Fibroblast of villous mesenchyme (primary cell): ENCODE measurements around the gene SFT2D2. TPM values are rescaled to one million over a fixed set of nuclear protein-coding genes. Genes with fewer than 3 reads are reported as not detected.

Source experiments
- DNase-seq: peaks from one replicate; pipeline ENCODE4 v3.0.0-alpha.2; 2010; ENCODE audit warnings: low read depth
- H3K4me3 ChIP-seq: 2 replicates; pipeline ENCODE4 v1.5.1; 2011; ENCODE audit warnings: low read depth, mild to moderate bottlenecking, low read length
- total RNA-seq: library from RNA; depleted of rRNA; stranded (reverse); fragments of >200 nt; gene quantifications from 2 replicates; pipeline ENCODE4 v1.2.3, GENCODE V29; 2012
- TF ChIP-seq, protein P1 (sequence below): IDR thresholded peaks from 2 replicates; pipeline ENCODE4 v1.5.1; 2012; ENCODE audit warnings: low read depth, mild to moderate bottlenecking, low read length; ENCODE audit not compliant: insufficient read depth

Gene SFT2D2
- total RNA-seq, 1 donor: 47.1 TPM

DNA sequence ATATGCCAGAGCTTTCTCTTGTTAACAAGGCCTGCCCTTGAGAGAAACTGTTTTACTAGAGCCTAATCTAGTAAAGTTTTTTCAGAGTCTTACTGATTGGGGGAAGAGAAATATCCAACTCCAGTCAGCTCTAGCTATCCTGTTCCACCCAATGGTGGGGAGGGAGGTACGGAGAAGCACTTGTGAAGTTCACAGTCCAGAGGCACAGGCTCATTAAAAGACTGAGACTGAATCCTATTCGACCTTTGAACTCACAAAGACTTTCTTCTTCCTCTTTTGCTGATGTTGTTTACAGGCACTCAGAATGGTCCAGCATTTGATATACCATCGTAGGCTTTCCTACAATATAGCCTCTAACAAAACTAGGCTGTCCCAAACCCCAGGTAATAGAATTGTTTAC, 15.5 kb upstream of the SFT2D2 start:
- TF ChIP-seq, protein P1, sequence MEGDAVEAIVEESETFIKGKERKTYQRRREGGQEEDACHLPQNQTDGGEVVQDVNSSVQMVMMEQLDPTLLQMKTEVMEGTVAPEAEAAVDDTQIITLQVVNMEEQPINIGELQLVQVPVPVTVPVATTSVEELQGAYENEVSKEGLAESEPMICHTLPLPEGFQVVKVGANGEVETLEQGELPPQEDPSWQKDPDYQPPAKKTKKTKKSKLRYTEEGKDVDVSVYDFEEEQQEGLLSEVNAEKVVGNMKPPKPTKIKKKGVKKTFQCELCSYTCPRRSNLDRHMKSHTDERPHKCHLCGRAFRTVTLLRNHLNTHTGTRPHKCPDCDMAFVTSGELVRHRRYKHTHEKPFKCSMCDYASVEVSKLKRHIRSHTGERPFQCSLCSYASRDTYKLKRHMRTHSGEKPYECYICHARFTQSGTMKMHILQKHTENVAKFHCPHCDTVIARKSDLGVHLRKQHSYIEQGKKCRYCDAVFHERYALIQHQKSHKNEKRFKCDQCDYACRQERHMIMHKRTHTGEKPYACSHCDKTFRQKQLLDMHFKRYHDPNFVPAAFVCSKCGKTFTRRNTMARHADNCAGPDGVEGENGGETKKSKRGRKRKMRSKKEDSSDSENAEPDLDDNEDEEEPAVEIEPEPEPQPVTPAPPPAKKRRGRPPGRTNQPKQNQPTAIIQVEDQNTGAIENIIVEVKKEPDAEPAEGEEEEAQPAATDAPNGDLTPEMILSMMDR: no peak
- no peak overlapping the region for H3K4me3 ChIP-seq
- DNase-seq: no peak

DNA sequence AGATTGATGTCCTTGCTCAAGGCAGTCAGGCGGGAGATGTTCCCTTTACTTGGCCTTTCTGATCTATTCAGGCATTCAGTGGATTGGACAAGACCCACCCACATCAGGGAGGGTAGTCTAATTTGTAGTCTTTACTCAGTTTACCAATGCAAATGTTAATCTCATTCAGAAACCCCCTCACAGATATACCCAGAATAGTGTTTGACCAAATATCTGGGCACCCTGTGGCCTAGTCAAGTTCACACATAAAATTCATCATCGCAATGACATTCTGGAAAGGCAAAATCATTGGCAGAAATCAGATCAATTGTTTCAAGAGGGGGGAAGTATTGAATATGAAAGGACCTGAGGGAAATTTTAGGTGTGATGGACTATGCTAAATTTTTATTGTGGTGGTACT, 12.5 kb upstream of the SFT2D2 start:
- TF ChIP-seq, protein P1: no peak
- no peak overlapping the region for H3K4me3 ChIP-seq
- DNase-seq: no peak

DNA sequence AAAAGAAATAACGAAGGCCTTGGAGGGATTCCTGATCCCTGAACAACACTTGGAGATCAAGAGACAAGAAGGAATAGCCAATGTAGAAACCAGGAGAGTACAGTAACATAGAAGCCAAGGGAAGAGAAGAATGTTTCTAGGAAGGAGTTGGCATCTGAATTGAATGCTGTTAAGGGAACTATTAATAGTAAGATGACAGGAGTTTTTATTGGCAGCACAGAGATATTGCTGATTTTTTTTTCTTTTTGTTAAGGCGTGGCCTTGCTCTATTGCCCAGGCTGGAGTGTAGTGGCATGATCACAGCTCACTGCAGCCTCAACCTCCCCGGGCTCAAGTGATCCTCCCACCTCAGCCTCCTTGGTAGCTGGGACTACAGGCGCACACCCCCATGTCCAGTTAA, 9.6 kb upstream of the SFT2D2 start:
- DNase-seq: no peak
- TF ChIP-seq, protein P1: no peak

DNA sequence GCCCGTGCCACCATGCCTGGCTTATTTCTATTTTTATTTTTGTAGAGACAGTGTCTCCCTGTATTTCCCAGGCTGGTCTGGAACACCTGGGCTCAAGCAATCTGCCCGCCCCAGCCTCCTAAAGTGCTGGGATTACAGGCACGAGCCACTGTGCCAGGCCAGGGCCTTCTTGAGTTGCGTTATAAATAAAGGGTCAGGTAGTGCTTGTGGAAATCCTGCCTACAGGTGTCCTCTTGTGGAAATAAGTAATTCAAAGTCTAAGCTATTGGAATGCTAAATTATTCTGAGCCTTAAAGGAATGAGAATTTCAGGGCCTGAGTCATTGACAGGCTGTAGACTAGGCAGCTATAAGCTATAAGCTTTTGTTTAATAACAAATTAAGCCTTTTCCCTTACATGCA, 8.1 kb upstream of the SFT2D2 start:
- no peak overlapping the region for H3K4me3 ChIP-seq
- DNase-seq: no peak
- TF ChIP-seq, protein P1: no peak

More for the DNA sequence above, 9.6 kb upstream of the SFT2D2 start:
- H3K4me3 ChIP-seq: no peak overlapping the region

DNA sequence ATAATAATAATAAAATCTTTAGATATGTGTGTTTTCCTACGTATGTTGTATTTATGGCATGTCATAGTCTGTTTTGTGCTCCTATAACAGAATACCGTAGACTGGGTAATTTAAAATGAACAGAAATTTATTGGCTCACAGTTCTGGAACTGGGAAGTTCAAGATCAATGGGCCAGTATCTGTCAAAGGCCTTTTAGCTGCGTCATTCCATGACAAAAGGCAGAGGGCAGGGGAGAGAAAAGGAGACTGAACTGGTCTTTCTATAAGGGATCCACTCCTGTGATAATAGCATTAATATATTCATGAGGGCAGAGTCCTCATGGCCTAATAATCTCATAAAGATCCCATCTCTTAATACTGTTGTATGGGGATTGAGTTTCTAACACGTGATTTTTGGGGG, 7.1 kb upstream of the SFT2D2 start:
- DNase-seq: no peak
- H3K4me3 ChIP-seq: no peak overlapping the region
- TF ChIP-seq, protein P1: no peak

DNA sequence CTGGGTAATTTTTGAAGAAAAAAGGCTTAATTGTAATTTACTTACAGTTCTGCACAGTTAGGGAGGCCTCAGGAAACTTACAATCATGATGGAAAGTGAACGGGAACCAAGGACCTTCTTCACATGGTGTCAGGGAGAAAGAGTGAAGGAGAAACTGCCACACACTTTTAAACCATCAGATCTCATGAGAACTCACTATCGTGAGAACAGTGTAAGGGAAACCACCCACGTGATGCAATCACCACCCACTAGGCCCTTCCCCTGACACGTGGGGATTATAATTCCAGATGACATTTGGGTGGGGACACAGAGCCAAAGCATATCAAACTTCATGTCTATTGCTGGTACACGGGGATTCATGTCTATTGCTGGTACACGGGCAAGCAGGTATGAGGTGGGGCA, 5.3 kb upstream of the SFT2D2 start:
- no peak overlapping the region for H3K4me3 ChIP-seq
- TF ChIP-seq, protein P1: no peak
- no peak for DNase-seq

DNA sequence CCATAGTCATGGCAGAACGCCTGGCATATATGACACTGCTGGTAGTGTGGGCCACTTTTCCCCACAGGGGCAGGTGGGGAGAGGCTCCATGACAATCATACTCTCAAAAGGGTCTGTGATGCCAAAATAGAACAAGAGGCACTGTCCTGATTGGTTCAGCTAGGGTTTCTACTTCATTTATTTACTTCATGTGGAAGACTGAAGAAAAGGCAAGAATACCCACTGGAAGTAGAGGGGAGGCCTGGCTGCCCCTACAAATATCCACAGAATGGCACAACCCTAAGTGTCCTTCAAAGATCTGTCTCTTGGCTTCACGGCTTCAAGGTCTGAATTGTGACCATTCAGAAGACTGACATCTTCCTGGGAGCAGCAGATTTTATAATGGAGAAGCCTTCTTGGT, 4.5 kb upstream of the SFT2D2 start:
- H3K4me3 ChIP-seq: no peak overlapping the region
- TF ChIP-seq, protein P1: no peak
- no peak for DNase-seq
